IMR-90 (cell line): ENCODE measurements around the gene CTNNBIP1. TPM values are rescaled to one million over a fixed set of nuclear protein-coding genes. Genes with fewer than 3 reads are reported as not detected.

Experiments used
- ATAC-seq: fragments of 200-7000 bp; cut with Tn5 transposase; 2 replicates; pipeline ENCODE4 v1.9.1; 2020; ENCODE audit warnings: low read depth, mild to moderate bottlenecking, moderate library complexity
- BruUV-seq: library from RNA; stranded (reverse); fragments of 400-500 nt; replicated peaks from 2 replicates; lab custom pipeline; 2021; lab: Mats Ljungman, UMichigan
- CTCF ChIA-PET: fragments of 300-600 bp; formaldehyde crosslinking; extraction: SDS; loops from one replicate; lab custom pipeline; 2021; ENCODE audit warnings: antibody characterized with exemption; lab: Yijun Ruan, JAX
- POLR2A ChIA-PET: fragments of 300-600 bp; sonication (Branson Sonifier 250); formaldehyde crosslinking; loops from one replicate; lab custom pipeline; 2022; ENCODE audit warnings: antibody characterized with exemption; ENCODE audit not compliant: unreplicated experiment; lab: Charles Lee
- DNase-seq: peaks from one replicate; pipeline ENCODE4 v3.0.0; 2013
- H2AFZ ChIP-seq: replicated peaks from 2 replicates; pipeline ENCODE3; 2013; ENCODE audit warnings: low read length, mild to moderate bottlenecking; ENCODE audit not compliant: poor library complexity
- H2AK5ac ChIP-seq: 2 replicates; pipeline ENCODE4 v1.6.1; 2013; ENCODE audit warnings: low read depth, low read length, inconsistent platforms
- H2AK9ac ChIP-seq: replicated peaks from 2 replicates; pipeline ENCODE3; 2013; ENCODE audit warnings: mild to moderate bottlenecking, low read depth, low read length, moderate library complexity; ENCODE audit not compliant: poor library complexity
- H2BK120ac ChIP-seq: 2 replicates; pipeline ENCODE4 v1.6.1; 2013; ENCODE audit warnings: low read depth, low read length, inconsistent platforms
- H2BK15ac ChIP-seq: 3 replicates; pipeline ENCODE4 v1.6.1; 2013; ENCODE audit warnings: low read depth, low read length, inconsistent platforms
- H2BK20ac ChIP-seq: 2 replicates; pipeline ENCODE4 v1.6.1; 2013; ENCODE audit warnings: low read depth, mild to moderate bottlenecking, inconsistent platforms, low read length, moderate library complexity
- H2BK5ac ChIP-seq: 2 replicates; pipeline ENCODE4 v1.6.1; 2013; ENCODE audit warnings: mild to moderate bottlenecking, low read depth, low read length, inconsistent platforms; ENCODE audit not compliant: poor library complexity, severe bottlenecking
- H3K14ac ChIP-seq: replicated peaks from 2 replicates; pipeline ENCODE4 v1.6.1; 2013; ENCODE audit warnings: low read depth, low read length, inconsistent platforms
- H3K18ac ChIP-seq: 2 replicates; pipeline ENCODE4 v1.6.1; 2013; ENCODE audit warnings: low read depth, low read length, control low read depth
- H3K23ac ChIP-seq: 2 replicates; pipeline ENCODE4 v1.6.1; 2013; ENCODE audit warnings: low read depth, low read length, inconsistent platforms
- H3K27ac ChIP-seq: 2 replicates; pipeline ENCODE4 v1.5.1; 2013; ENCODE audit warnings: mild to moderate bottlenecking, control low read depth, low read length; ENCODE audit not compliant: insufficient read depth
- H3K27me3 ChIP-seq: 2 replicates; pipeline ENCODE4 v1.6.1; 2013; ENCODE audit warnings: low read length; ENCODE audit not compliant: control insufficient read depth, insufficient read depth
- H3K36me3 ChIP-seq: 2 replicates; pipeline ENCODE4 v1.6.1; 2013; ENCODE audit warnings: low read length, mixed read lengths; ENCODE audit not compliant: control insufficient read depth, insufficient read depth
- H3K4ac ChIP-seq: 2 replicates; pipeline ENCODE4 v1.6.1; 2013; ENCODE audit warnings: low read depth, low read length, inconsistent platforms
- H3K4me1 ChIP-seq: 2 replicates; pipeline ENCODE4 v1.6.1; 2013; ENCODE audit warnings: low read length, mixed read lengths; ENCODE audit not compliant: control insufficient read depth, insufficient read depth
- H3K4me2 ChIP-seq: 2 replicates; pipeline ENCODE4 v1.6.1; 2013; ENCODE audit warnings: low read depth, mild to moderate bottlenecking, control low read depth, low read length, moderate library complexity
- H3K4me3 ChIP-seq: 2 replicates; pipeline ENCODE4 v1.5.1; 2013; ENCODE audit warnings: low read depth, mild to moderate bottlenecking, control low read depth, low read length, moderate library complexity; ENCODE audit not compliant: insufficient read depth
- H3K56ac ChIP-seq: 2 replicates; pipeline ENCODE4 v1.6.1; 2013; ENCODE audit warnings: low read length, inconsistent platforms; ENCODE audit not compliant: insufficient read depth; ENCODE audit errors: extremely low read depth
- H3K79me1 ChIP-seq, 2 experiments: 2 replicates each; pipeline ENCODE4 v1.6.1; 2013; ENCODE audit warnings: low read length in 2 of 2, inconsistent platforms in 1 of 2, low read depth in 1 of 2
- H3K9ac ChIP-seq: 2 replicates; pipeline ENCODE4 v1.6.1; 2013; ENCODE audit warnings: low read depth, low read length, control low read depth
- H3K9me1 ChIP-seq: 2 replicates; pipeline ENCODE4 v1.6.1; 2013; ENCODE audit warnings: low read length, inconsistent platforms; ENCODE audit not compliant: insufficient read depth
- H3K9me3 ChIP-seq: 2 replicates; pipeline ENCODE4 v1.6.1; 2013; ENCODE audit warnings: low read length; ENCODE audit not compliant: control insufficient read depth, insufficient read depth
- H4K20me1 ChIP-seq: 2 replicates; pipeline ENCODE4 v1.6.1; 2013; ENCODE audit warnings: low read length, inconsistent platforms; ENCODE audit not compliant: insufficient read depth
- H4K5ac ChIP-seq: 2 replicates; pipeline ENCODE4 v1.6.1; 2013; ENCODE audit warnings: mild to moderate bottlenecking, low read depth, low read length, control low read depth
- H4K8ac ChIP-seq, 2 experiments: 2 replicates each; pipeline ENCODE4 v1.6.1; 2013; ENCODE audit warnings: low read depth in 2 of 2, low read length in 2 of 2, control low read depth in 1 of 2, inconsistent platforms in 1 of 2
- H4K91ac ChIP-seq: 2 replicates; pipeline ENCODE4 v1.6.1; 2013; ENCODE audit warnings: low read depth, low read length, inconsistent platforms; ENCODE audit not compliant: insufficient read depth
- BHLHE40 ChIP-seq: fragments of 150-350 bp; IDR thresholded peaks from 2 replicates; pipeline ENCODE4 v1.6.1; 2016; ENCODE audit warnings: mild to moderate bottlenecking, low read depth, low read length
- CEBPB ChIP-seq: IDR thresholded peaks from 2 replicates; pipeline ENCODE4 v1.6.1; 2012; ENCODE audit warnings: low read depth, low read length, improper control_type of control experiment
- CHD1 ChIP-seq: IDR thresholded peaks from 2 replicates; pipeline ENCODE4 v1.6.1; 2012; ENCODE audit warnings: low read depth, low read length, improper control_type of control experiment
- CTCF ChIP-seq: conservative IDR thresholded peaks from 2 replicates; pipeline ENCODE4 v1.5.1; 2012; ENCODE audit warnings: mild to moderate bottlenecking, low read depth, low read length, improper control_type of control experiment
- ELK1 ChIP-seq: fragments of 150-350 bp; IDR thresholded peaks from 2 replicates; pipeline ENCODE4 v1.6.1; 2016; ENCODE audit warnings: low read depth, mild to moderate bottlenecking, low read length, moderate library complexity, borderline replicate concordance
- FOS ChIP-seq: fragments of 150-350 bp; IDR thresholded peaks from 2 replicates; pipeline ENCODE4 v1.6.1; 2016; ENCODE audit warnings: low read depth, low read length
- MAFK ChIP-seq: IDR thresholded peaks from 2 replicates; pipeline ENCODE4 v1.6.1; 2012; ENCODE audit warnings: low read depth, low read length, improper control_type of control experiment
- MAZ ChIP-seq: IDR thresholded peaks from 2 replicates; pipeline ENCODE4 v1.6.1; 2012; ENCODE audit warnings: low read depth, mild to moderate bottlenecking, low read length, improper control_type of control experiment, moderate library complexity, borderline replicate concordance
- MXI1 ChIP-seq: IDR thresholded peaks from 2 replicates; pipeline ENCODE4 v1.6.1; 2012; ENCODE audit warnings: low read depth, mild to moderate bottlenecking, low read length, moderate library complexity, borderline replicate concordance
- NFE2L2 ChIP-seq: fragments of 150-350 bp; IDR thresholded peaks from 2 replicates; pipeline ENCODE4 v1.6.1; 2016; ENCODE audit warnings: low read depth, mild to moderate bottlenecking, low read length
- RAD21 ChIP-seq: IDR thresholded peaks from 2 replicates; pipeline ENCODE4 v1.6.1; 2012; ENCODE audit warnings: low read length, improper control_type of control experiment
- RCOR1 ChIP-seq: IDR thresholded peaks from 2 replicates; pipeline ENCODE4 v1.6.1; 2012; ENCODE audit warnings: mild to moderate bottlenecking, low read length, improper control_type of control experiment; ENCODE audit not compliant: insufficient replicate concordance
- RFX5 ChIP-seq: IDR thresholded peaks from 2 replicates; pipeline ENCODE4 v1.8.0; 2012; ENCODE audit warnings: low read depth, mild to moderate bottlenecking, low read length, moderate library complexity
- SMC3 ChIP-seq: fragments of 150-350 bp; IDR thresholded peaks from 2 replicates; pipeline ENCODE4 v1.6.1; 2016; ENCODE audit warnings: low read depth, mild to moderate bottlenecking, antibody characterized with exemption, low read length, moderate library complexity
- USF2 ChIP-seq: fragments of 150-350 bp; IDR thresholded peaks from 2 replicates; pipeline ENCODE4 v1.6.1; 2017; ENCODE audit warnings: mild to moderate bottlenecking, antibody characterized with exemption, low read length, low read depth
- WGBS, 2 experiments: methylation state at CpG; one replicate each; pipeline versions ENCODE4 v1.1.5 to v1.1.7; 2013; ENCODE audit warnings: missing lambda C conversion rate in 2 of 2; ENCODE audit not compliant: insufficient read length in 1 of 2; ENCODE audit errors: extremely low coverage in 2 of 2; 5-methylcytosine and 5-hydroxymethylcytosine counted together
- dilution Hi-C: fragments of 300-500 bp; cut with HindIII; formaldehyde crosslinking; loops from one replicate; pipeline ENCODE4 v1.14.3; 2018; ENCODE audit warnings: low sequenced_read_pairs; ENCODE audit not compliant: unreplicated experiment
- in situ Hi-C: fragments of 300-500 bp; cut with MboI; formaldehyde crosslinking; loops from 3 replicates; pipeline ENCODE4 v1.14.3; 2019; ENCODE audit warnings: low sequenced_read_pairs, inconsistent platforms, mixed read lengths
- intact Hi-C: fragments of 100-400 bp; cut with micrococcal nuclease; formaldehyde crosslinking; loops from 2 replicates; pipeline ENCODE4 v1.10.0; 2022
- polyA plus RNA-seq, 3 experiments: library from polyadenylated mRNA; depleted of rRNA; stranded (reverse); fragments of >200 nt; gene quantifications; 2 replicates each; pipeline ENCODE4 v1.2.3, GENCODE V29; 2012; ENCODE audit warnings: low replicate concordance in 1 of 3
- total RNA-seq: library from RNA; depleted of rRNA; stranded (reverse); fragments of >200 nt; gene quantifications from 2 replicates; pipeline ENCODE4 v1.2.3, GENCODE V29; 2012

CTNNBIP1 gene
- total and polyA plus RNA-seq, 2 of the 4 experiments (the other 2 are of a cell fraction), result 24.7 to 28.5 TPM

- H3K4me1 ChIP-seq, result peaks cover 9% of the 10 kb centered on the region; the same call in 1 of the 2 replicates
- H3K23ac ChIP-seq, result no peak overlapping the region
- no peaks in the 10 kb centered on the region; the same call in 1 of the 2 replicates for H3K36me3 ChIP-seq
- H3K14ac ChIP-seq, result no peak overlapping the region
- H3K27ac ChIP-seq, result no peak overlapping the region
- H2BK120ac ChIP-seq, result no peak overlapping the region
- intact Hi-C loops (no loop called here), in situ Hi-C loops (no loop called here), dilution Hi-C loops (no loop called here)
- H2BK15ac ChIP-seq, result no peak overlapping the region
- H2BK20ac ChIP-seq, result no peak overlapping the region
- H3K56ac ChIP-seq, result no peak overlapping the region
- no peak overlapping the region for H3K4me3 ChIP-seq
- no peak overlapping the region for H2BK5ac ChIP-seq
- H3K18ac ChIP-seq, result no peak overlapping the region
- ATAC-seq, result no peak
- POLR2A ChIA-PET, result interaction anchor here (0.5 to 0.6 kb wide), 2 partner anchors 26 to 583 kb away, joined by 3 read pairs; no protein-coding TSS in a partner anchor
- H3K4ac ChIP-seq, result no peak overlapping the region
- no peak overlapping the region for H2AK9ac ChIP-seq
- H4K91ac ChIP-seq, result no peak overlapping the region
- no peaks in the 10 kb centered on the region for H3K9me3 ChIP-seq
- no peak overlapping the region for H4K5ac ChIP-seq
- DNase-seq, result no peak
- peaks cover 26 to 74% of the 10 kb centered on the region in 2 experiments; a peak in 3 of 4 replicates for H3K79me1 ChIP-seq
- CTCF ChIA-PET, result no interaction called here
- no peak overlapping the region for H3K9ac ChIP-seq
- peaks cover 22% of the 10 kb centered on the region for H3K9me1 ChIP-seq
- H3K27me3 ChIP-seq, result no peaks in the 10 kb centered on the region
- no peak overlapping the region for H4K8ac ChIP-seq
- H4K20me1 ChIP-seq, result peaks cover 80% of the 10 kb centered on the region
- no peak overlapping the region for H3K4me2 ChIP-seq
- no peak overlapping the region for H2AK5ac ChIP-seq
- BruUV-seq, result no TSS peak
- no peak overlapping the region for H2AFZ ChIP-seq
- 94% methylated on average over 3 of the region's 6 CpGs; no CpG with 5 or more reads in 1 of the 2 experiments for WGBS, 2 experiments
- no peak for TF ChIP-seq FOS
- TF ChIP-seq MXI1, result no peak
- TF ChIP-seq CTCF, result no peak
- no peak for TF ChIP-seq CHD1
- TF ChIP-seq RFX5, result no peak
- TF ChIP-seq RAD21, result no peak
- no peak for TF ChIP-seq USF2
- no peak for TF ChIP-seq MAFK
- TF ChIP-seq SMC3, result no peak
- no peak for TF ChIP-seq BHLHE40
- TF ChIP-seq ELK1, result no peak
- no peak for TF ChIP-seq MAZ
- TF ChIP-seq NFE2L2, result no peak
- no peak for TF ChIP-seq RCOR1
- TF ChIP-seq CEBPB, result no peak
These were observed 98.7 kb downstream of the CTNNBIP1 start for GRCh38 chr1:9811239-9811966.
